ENCODE data around the gene DOK5.

DNA sequence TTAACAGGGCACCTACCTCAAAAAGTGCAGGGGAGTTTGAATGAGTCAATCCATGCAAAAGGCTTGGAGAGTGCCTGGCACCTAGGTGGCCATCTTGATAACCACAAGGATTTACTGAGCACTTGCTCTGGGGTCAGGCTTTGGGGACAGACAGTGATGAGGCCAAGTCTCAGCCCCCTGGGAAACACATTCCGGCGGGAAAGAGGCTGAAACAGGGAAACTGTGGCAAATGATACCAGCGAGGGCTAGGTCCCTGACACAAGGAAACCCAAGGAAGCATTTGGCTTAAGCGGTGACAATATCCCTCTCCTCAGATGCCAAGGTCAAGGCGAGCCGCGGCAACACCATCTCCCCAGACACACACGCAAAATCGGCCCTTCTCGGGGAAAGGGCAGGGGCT lies 527 bp upstream of the DOK5 start:
- TF ChIP-seq, protein P1, sequence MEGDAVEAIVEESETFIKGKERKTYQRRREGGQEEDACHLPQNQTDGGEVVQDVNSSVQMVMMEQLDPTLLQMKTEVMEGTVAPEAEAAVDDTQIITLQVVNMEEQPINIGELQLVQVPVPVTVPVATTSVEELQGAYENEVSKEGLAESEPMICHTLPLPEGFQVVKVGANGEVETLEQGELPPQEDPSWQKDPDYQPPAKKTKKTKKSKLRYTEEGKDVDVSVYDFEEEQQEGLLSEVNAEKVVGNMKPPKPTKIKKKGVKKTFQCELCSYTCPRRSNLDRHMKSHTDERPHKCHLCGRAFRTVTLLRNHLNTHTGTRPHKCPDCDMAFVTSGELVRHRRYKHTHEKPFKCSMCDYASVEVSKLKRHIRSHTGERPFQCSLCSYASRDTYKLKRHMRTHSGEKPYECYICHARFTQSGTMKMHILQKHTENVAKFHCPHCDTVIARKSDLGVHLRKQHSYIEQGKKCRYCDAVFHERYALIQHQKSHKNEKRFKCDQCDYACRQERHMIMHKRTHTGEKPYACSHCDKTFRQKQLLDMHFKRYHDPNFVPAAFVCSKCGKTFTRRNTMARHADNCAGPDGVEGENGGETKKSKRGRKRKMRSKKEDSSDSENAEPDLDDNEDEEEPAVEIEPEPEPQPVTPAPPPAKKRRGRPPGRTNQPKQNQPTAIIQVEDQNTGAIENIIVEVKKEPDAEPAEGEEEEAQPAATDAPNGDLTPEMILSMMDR (IDR thresholded peaks at IDR 0.05): no peak
- TF ChIP-seq POLR2A (IDR thresholded peaks at IDR 0.05): no peak
